ENCODE data around the gene IL17RA.
"Not testable (repeated sequence)": the region's sequence is repeated elsewhere in the genome, so short reads cannot be mapped to it uniquely, and the experiment has no call there.

IL17RA gene

DNA sequence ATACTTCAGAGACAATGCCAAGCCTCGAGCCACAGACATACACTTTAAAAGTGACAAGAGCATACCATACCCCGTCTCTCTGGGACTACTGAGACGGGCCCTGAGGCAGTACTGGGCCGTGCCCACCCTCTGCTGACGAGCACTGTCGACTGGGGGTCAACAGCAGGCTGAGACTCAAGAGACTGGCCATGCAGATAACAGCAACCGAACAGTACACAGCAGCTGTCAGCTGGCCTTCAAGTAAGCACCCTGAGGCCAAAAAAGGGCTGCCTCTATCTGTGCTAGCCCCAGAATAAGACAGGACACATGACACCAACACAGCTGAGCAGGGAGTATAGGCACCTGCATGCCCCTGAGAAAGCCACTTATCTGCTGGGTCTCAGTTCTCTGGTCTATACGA, 55.2 kb downstream of the IL17RA start:
- Mint-ChIP-seq H3K4me3 (no peak overlapping the region), H3K9me3 (no peaks in the 10 kb centered on the region), H3K36me3 (ENCODE audit: low read depth) (peaks cover 52% of the 10 kb centered on the region), H3K27me3 (ENCODE audit: low read depth, poor library complexity) (peaks cover 4% of the 10 kb centered on the region), H3K4me1 (no peaks in the 10 kb centered on the region), H3K27ac (no peak overlapping the region)
- TF ChIP-seq, protein P1, sequence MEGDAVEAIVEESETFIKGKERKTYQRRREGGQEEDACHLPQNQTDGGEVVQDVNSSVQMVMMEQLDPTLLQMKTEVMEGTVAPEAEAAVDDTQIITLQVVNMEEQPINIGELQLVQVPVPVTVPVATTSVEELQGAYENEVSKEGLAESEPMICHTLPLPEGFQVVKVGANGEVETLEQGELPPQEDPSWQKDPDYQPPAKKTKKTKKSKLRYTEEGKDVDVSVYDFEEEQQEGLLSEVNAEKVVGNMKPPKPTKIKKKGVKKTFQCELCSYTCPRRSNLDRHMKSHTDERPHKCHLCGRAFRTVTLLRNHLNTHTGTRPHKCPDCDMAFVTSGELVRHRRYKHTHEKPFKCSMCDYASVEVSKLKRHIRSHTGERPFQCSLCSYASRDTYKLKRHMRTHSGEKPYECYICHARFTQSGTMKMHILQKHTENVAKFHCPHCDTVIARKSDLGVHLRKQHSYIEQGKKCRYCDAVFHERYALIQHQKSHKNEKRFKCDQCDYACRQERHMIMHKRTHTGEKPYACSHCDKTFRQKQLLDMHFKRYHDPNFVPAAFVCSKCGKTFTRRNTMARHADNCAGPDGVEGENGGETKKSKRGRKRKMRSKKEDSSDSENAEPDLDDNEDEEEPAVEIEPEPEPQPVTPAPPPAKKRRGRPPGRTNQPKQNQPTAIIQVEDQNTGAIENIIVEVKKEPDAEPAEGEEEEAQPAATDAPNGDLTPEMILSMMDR (IDR thresholded peaks at IDR 0.05): no peak
- no peak for DNase-seq

DNA sequence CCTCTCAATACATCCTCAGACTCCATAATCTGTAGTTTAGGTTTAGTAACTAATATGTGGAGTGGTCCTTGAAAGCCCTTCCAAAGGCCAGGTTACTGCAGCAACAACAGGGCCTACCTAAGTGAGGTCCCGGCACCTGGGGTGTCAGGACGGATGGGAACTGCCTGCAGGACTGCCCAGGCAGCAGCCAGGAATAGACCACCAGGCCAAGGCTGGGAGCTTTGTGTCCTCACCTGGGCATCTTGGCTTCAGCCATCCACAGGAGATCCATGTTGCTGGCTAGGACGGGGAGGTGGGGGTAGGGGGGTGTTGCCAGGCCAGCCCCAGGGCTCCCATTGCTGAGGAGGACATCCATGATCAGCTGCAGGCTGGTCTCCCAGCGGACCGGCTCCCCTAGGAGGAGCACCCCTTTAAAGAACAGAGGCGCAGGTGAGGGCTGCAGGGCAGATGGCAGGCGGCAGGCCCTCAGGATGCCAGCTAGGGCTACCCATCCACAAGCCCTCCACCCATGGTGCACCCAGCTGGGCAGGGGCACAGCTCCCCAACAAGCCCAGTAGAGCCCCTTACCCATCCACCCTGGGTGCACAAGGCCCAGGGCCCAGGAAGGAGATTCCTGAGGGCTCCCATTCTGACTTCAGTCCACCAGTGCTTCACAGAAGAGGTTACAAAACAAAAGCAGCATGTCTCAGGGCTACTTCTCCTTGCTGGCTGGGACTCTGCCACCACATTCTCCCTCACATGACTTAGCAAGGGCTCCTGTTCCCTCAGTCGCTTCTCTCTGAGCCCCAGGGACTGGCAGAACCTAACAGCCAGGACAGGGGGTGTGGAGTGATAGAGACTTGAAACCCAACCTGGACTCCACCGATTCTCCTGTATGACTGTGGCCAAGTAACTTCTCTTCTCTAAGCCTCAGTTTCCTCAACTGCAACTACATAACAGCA, 56.3 kb downstream of the IL17RA start:
- H3K4me3 Mint-ChIP-seq: no peak overlapping the region
- peaks cover 4% of the 10 kb centered on the region for H3K27me3 Mint-ChIP-seq (ENCODE audit: low read depth, poor library complexity)
- DNase-seq: no peak
- no peak overlapping the region for H3K27ac Mint-ChIP-seq
- no peaks in the 10 kb centered on the region for H3K9me3 Mint-ChIP-seq
- TF ChIP-seq, protein P1 (IDR thresholded peaks at IDR 0.05): no peak
- no peaks in the 10 kb centered on the region for H3K4me1 Mint-ChIP-seq
- H3K36me3 Mint-ChIP-seq (ENCODE audit: low read depth): peaks cover 54% of the 10 kb centered on the region

DNA sequence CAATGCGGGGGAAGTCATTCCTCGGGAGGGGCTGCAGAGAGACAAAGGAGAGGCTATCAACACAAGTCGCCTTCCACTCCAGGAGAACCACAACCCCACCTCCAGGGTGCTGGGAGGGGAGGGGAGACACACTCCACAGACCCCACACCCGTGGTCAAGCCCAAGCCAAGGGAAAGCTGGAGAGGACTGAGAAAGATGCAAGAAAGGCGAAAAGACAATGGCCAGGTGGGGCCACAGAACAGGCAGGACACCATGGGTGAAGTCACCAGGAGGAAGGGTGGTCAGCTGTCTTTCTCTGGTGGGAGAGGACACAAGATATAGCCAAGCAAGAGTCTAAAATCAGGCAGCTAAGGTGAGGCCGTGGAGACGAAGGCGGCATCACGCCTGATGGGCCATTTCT, 58.3 kb downstream of the IL17RA start:
- Mint-ChIP-seq H3K9me3 (no peaks in the 10 kb centered on the region), H3K4me3 (no peak overlapping the region), H3K27me3 (ENCODE audit: low read depth, poor library complexity) (peaks cover 4% of the 10 kb centered on the region), H3K36me3 (ENCODE audit: low read depth) (peaks cover 49% of the 10 kb centered on the region), H3K4me1 (no peaks in the 10 kb centered on the region), H3K27ac (no peak overlapping the region)
- TF ChIP-seq, protein P1 (IDR thresholded peaks at IDR 0.05): no peak
- no peak for DNase-seq

DNA sequence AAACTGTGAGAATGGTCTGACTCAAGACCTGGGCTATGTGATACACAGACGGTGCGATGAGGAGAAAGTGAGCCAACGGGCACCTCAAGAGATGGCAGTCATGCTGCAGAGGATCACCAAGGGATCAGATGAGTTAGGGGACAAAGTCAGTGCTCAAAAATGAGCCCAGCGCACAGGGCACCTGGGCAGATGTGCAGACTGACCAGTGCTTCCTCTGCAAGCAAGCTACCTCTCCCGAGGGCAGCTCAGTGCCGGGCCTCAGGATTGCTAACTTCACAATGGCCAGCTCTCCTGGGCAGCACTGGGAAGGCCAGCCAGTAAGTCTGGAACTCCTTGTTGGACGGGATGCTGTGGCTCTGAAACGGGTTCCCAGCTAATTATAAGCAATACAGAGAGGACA, 59.0 kb downstream of the IL17RA start:
- peaks cover 46% of the 10 kb centered on the region for H3K36me3 Mint-ChIP-seq (ENCODE audit: low read depth)
- TF ChIP-seq, protein P1 (IDR thresholded peaks at IDR 0.05): no peak
- H3K4me1 Mint-ChIP-seq: no peaks in the 10 kb centered on the region
- H3K4me3 Mint-ChIP-seq: no peak overlapping the region
- no peak for DNase-seq
- no peaks in the 10 kb centered on the region for H3K9me3 Mint-ChIP-seq
- peaks cover 4% of the 10 kb centered on the region for H3K27me3 Mint-ChIP-seq (ENCODE audit: low read depth, poor library complexity)
- H3K27ac Mint-ChIP-seq: peak overlapping the region; percentile 10

DNA sequence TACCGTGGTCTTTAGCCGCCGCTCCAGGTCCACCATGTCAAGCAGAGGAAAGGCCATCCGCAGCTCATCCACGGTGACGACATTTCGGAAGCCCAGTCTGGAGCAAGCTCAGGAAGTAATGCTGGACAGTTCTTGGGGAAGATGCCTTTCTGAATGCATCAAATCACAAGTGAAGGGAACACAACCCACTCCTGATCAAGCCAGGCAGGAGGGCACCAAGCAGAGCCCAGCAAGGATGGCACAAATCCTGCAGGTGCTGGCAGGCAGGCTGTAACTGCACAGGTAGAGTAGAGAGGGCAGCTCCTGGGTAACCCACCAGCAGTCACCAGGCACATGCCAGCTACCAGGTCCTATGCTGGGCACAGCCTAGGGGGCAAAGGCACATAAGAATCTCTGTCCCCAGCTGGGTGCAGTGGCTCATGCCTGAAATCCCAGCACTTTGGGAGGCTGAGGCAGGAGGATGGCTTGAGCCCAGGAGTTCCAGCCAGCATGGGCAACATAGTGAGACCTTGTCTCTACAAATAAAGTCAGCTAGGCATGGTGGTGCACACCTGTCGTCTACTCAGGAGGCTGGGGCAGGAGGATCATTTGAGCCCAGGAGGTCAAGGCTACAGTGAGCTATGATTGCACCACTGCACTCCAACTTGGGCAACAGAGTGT, 60.4 kb downstream of the IL17RA start:
- TF ChIP-seq, protein P1 (IDR thresholded peaks at IDR 0.05): no peak
- Mint-ChIP-seq H3K4me3 (no peak overlapping the region), H3K4me1 (no peaks in the 10 kb centered on the region), H3K27me3 (ENCODE audit: low read depth, poor library complexity) (peaks cover 4% of the 10 kb centered on the region), H3K9me3 (no peaks in the 10 kb centered on the region), H3K36me3 (ENCODE audit: low read depth) (peaks cover 41% of the 10 kb centered on the region), H3K27ac (peak overlapping the region; percentile 39)
- no peak for DNase-seq

DNA sequence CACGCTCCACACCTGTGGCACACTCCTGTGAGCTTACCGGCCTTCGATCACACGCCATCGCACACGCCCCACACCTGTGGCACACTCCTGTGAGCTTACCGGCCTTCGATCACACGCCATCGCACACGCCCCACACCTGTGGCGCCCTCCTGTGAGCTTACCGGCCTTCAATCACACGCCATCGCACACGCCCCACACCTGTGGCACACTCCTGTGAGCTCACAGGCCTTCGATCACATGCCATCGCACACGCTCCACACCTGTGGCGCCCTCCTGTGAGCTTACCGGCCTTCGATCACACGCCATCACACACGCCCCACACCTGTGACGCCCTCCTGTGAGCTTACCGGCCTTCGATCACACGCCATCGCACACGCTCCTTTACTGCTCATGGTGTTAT, 62.7 kb downstream of the IL17RA start:
- H3K27ac Mint-ChIP-seq; H3K4me3 Mint-ChIP-seq; DNase-seq; H3K4me1 Mint-ChIP-seq; H3K9me3 Mint-ChIP-seq; H3K27me3 Mint-ChIP-seq (ENCODE audit: low read depth, poor library complexity): not testable (repeated sequence)
- H3K36me3 Mint-ChIP-seq (ENCODE audit: low read depth): peaks cover 41% of the 10 kb centered on the region
